ENCODE data around the gene TMEM150B.
A peak's percentile ranks its signal among the peaks of the same experiment; 100 is the strongest.

The TMEM150B gene

DNA sequence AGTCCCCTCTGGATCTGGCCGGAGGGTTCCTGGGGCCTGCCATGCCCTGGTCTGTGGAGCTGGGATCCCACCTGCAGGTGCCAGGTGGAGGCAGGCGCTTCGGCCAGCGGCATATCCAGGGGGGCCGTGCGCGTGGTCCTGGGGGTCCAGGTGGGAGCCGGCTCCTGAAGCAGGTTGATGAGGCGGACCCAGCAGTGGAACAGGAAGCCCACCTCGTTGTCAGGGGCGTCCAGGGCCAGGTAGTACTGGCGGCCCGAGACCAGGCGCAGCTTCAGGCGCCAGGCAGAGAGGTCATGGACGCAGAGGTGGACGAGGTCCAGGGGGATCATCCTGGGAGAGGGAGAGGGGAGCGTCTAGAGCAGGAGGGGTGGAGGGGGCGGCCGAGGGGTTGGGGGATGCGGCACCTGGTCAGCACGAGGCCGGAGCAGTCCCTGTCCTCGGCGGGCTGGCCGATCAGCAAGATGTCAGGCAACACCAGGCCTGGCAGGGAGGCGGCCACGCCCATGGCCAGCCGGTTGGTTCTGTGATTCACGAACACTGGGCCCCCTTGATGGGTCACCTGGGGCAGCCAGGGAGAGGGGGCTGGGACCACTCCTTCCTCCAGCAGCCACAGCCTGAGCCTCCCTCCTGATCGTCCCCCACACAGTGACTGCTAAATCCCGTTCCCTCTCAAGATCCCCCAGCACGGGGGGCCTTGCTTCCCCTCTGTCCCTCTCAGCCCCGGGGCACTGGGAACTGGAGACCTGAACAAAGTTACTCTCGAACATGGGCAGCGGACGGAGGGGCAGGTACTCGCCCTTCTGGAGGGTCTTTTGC lies 37.2 kb upstream of the TMEM150B start:
- TF ChIP-seq, protein P1, sequence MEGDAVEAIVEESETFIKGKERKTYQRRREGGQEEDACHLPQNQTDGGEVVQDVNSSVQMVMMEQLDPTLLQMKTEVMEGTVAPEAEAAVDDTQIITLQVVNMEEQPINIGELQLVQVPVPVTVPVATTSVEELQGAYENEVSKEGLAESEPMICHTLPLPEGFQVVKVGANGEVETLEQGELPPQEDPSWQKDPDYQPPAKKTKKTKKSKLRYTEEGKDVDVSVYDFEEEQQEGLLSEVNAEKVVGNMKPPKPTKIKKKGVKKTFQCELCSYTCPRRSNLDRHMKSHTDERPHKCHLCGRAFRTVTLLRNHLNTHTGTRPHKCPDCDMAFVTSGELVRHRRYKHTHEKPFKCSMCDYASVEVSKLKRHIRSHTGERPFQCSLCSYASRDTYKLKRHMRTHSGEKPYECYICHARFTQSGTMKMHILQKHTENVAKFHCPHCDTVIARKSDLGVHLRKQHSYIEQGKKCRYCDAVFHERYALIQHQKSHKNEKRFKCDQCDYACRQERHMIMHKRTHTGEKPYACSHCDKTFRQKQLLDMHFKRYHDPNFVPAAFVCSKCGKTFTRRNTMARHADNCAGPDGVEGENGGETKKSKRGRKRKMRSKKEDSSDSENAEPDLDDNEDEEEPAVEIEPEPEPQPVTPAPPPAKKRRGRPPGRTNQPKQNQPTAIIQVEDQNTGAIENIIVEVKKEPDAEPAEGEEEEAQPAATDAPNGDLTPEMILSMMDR (conservative IDR thresholded peaks at IDR 0.05; ENCODE audit: low read length): no peak
- no peak overlapping the region for H3K4me3 ChIP-seq (ENCODE audit: low read length)

DNA sequence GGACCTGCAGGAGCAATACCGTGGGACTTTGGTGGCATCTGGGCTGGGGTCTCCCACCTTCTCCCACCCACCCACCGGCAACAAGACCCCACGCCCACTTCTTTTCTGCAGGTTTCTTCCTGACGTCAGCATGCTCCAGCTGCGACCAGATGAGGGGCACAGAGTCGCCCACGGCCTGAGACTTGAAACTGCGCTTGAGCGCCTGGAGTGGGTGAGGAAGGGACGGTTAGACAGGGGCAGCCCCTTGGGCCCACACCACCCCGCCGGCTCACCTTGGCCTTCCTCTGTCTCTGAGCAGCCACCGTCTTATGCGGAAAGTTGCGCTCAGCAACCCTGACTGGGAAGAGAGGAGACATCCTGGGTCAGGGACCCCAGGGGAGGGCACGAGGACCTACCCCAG lies 35.8 kb upstream of the TMEM150B start:
- TF ChIP-seq, protein P1 (conservative IDR thresholded peaks at IDR 0.05; ENCODE audit: low read length): no peak
- no peak for DNase-seq (ENCODE audit: low read depth)
- H3K4me3 ChIP-seq (ENCODE audit: low read length): no peak overlapping the region

More for the DNA sequence above, 37.2 kb upstream of the TMEM150B start:
- DNase-seq (ENCODE audit: low read depth): no peak

- no peak overlapping the region for H3K4me3 ChIP-seq (ENCODE audit: low read length)
- no peak for DNase-seq (ENCODE audit: low read depth)
- TF ChIP-seq, protein P1 (conservative IDR thresholded peaks at IDR 0.05; ENCODE audit: low read length): no peak
Observed at GRCh38 chr19:55358943-55359908, 34.1 kb upstream of the TMEM150B start.

DNA sequence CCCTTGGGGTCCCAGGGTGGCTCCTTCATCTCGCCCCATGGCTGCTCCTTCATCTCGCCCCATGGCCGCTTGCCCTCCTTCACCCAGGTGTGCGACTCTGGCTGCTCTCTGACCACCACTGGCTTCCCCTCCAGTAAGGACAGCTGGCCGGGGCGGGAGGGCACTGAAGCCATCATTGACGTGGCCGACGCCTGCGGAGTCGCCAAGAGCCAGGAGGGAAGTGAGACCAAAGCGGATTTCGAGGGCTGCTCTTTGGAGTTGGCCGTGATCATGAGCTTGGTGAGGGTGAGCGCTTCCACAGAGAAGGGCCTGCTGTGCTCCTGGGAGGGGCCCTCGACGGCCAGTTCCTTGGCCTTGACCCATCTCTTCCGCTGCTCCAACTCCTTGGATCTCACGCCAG lies 33.4 kb upstream of the TMEM150B start:
- TF ChIP-seq, protein P1 (conservative IDR thresholded peaks at IDR 0.05; ENCODE audit: low read length): no peak
- DNase-seq (ENCODE audit: low read depth): no peak

GRCh38 chr19:55355213-55355821 lies 30.2 kb upstream of the TMEM150B start:
- TF ChIP-seq, protein P1 (conservative IDR thresholded peaks at IDR 0.05; ENCODE audit: low read length): no peak
- H3K4me3 ChIP-seq (ENCODE audit: low read length): no peak overlapping the region
- no peak for DNase-seq (ENCODE audit: low read depth)

More for the DNA sequence above, 33.4 kb upstream of the TMEM150B start:
- no peak overlapping the region for H3K4me3 ChIP-seq (ENCODE audit: low read length)

- peak within 1 kb of the TSS; percentile 55 for H3K4me3 ChIP-seq (ENCODE audit: low read length)
- TF ChIP-seq, protein P1 (conservative IDR thresholded peaks at IDR 0.05; ENCODE audit: low read length): no peak
- DNase-seq (ENCODE audit: low read depth): no peak
Observed at GRCh38 chr19:55354698-55355212, 29.6 kb upstream of the TMEM150B start, which contains the start of gene COX6B2. Gene COX6B2 (minus strand): TSS chr19:55354719. CDS start chr19:55354521, 198 bp downstream.
